Left lobe of liver (tissue), 2 donors: Measurements from ENCODE around the gene CCDC107. TPM values are rescaled to one million over a fixed set of nuclear protein-coding genes. Genes with fewer than 3 reads are reported as not detected.

Experiments
- ATAC-seq: fragments of 200-7000 bp; cut with Tn5 transposase; one replicate; pipeline ENCODE4 v1.9.1; 2020; ENCODE audit warnings: mild to moderate bottlenecking, moderate library complexity
- DNase-seq: peaks from one replicate; pipeline ENCODE4 v3.0.0-alpha.2; 2020; ENCODE audit warnings: low spot score
- total RNA-seq: library from RNA; stranded (reverse); gene quantifications from one replicate; pipeline ENCODE4 v1.2.1, GENCODE V29; 2021
- donor health status: DM: no; HTN: no; CAD: no; lungs with moderate emphysema.
- donor health status: DM: no; HTN: yes; CAD: no.

CCDC107 gene
- total RNA-seq, 1 donor from 2014 or later, result 12.6 TPM

- peak; percentile 9 for ATAC-seq
Measured at GRCh38 chr9:35658968-35659220, 802 bp downstream of the CCDC107 start.

DNA sequence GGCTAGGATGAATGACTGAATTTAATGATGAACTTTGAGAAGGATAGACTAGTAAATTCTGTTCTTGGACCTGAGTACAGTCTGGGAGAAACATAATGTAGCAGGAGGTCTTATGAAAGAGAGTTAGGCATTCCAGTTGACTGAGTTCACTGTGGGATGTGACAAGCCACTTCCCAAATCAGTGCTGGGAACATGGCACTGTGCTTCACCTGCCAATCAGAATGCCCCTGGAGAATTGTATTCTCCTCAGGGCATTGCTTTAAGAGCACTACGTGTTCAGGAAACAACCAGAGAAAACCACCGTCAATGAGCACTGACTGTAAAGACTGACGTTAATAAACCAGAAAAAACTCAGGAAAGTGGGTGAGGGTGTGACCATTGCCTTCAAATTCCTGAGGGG lies 1.2 kb downstream of the CCDC107 start:
- ATAC-seq (no peak), DNase-seq (no peak)

More at GRCh38 chr9:35658968-35659220, 802 bp downstream of the CCDC107 start:
- DNase-seq, result peak; percentile 53

GRCh38 chr9:35660966-35661415 lies 2.9 kb downstream of the CCDC107 start:
- ATAC-seq (no peak), DNase-seq (no peak)

DNA sequence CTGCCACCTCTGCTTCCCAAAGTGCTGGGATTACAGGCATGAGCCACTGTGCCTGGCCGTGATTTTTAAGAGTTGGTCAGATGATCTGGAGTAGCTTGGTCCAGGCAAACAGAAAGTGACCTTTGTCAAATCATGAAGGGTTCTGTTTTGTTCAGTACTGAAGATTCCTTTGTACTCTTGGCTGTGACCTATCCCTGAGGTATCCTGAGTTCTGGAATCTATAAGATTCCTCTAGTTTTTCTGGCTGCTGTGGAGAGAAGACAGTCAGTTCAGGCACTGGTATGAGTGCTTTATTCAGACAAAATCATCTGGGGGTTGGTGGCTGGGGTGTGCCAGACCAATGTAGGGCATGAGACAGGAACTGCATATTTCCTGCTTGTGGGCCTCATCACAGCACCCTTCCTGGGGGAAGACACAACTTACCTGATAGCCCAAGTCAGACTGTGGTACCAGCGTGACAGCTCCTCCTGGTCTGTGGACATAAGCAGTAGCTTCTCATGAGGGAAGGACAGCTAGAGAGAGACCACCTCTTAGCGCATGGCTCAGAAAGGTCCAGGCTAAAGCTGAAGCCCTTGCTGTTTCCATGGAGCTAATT lies 3.8 kb downstream of the CCDC107 start:
- DNase-seq, result no peak
- ATAC-seq, result no peak

GRCh38 chr9:35662437-35662836 lies 4.3 kb downstream of the CCDC107 start:
- DNase-seq (no peak), ATAC-seq (no peak)

- DNase-seq, result peak; percentile 87
- peak; percentile 88 for ATAC-seq
Measured at GRCh38 chr9:35664531-35665470, 6.7 kb downstream of the CCDC107 start, which contains the start of gene ARHGEF39. TSS of gene ARHGEF39 (minus strand) at chr9:35665195. CDS start at chr9:35665169, 26 bp downstream.

DNA sequence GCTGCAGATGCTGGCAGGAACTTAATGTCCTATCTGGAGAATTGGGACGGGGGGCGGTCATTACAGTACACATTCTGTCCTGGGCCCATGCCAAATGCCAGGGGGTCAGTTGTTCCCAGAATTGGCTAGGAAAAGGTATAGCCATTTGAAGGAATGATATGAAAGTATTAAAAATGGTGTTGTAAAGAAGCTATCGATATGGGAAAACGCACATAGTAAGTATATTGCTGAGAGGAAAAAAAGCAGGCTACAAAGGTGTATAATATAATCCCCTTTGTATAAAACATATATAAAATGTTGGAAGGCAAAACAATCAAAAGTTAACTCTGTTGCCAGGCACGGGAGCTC lies 7.4 kb downstream of the CCDC107 start:
- DNase-seq (no peak), ATAC-seq (no peak)

DNA sequence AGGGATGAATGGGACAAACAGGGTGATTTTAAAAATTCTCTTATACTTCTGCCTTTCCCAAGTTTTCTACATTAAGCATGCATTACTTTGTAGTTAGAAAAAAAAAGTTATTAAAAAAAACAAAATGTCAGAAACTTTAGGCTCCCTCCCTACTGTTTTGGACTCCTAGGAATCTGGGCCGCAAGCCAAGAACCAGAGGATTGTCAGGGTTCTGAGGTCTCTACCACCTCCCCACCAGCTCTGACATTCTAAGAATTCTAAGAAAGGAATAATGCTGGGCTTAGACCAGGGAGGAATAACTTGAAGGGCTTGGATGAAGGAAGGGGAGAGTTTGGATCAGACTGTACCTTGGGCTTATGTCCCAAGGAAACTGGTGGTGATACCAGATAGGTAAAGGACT lies 8.0 kb downstream of the CCDC107 start:
- no peak for DNase-seq
- no peak for ATAC-seq

DNA sequence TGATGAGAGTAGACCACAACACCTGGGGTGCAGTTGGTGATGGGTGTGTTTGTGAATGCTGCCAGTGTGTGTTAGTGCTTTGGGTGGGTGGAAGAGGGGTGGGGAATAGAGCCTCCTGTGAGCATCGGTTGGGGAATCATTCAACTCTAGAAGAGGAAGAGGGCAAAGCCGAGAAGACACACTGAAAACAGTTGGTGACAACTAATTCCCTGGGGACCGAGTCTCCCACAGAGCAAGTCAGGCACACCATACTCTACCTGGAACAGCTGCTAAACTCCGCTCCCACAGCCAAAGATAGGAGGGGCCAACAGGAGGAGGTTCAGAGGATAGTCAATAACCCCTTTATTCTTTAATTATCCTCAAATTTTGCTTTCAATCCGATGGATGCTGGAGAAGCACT lies 8.5 kb downstream of the CCDC107 start:
- DNase-seq (no peak), ATAC-seq (no peak)

DNA sequence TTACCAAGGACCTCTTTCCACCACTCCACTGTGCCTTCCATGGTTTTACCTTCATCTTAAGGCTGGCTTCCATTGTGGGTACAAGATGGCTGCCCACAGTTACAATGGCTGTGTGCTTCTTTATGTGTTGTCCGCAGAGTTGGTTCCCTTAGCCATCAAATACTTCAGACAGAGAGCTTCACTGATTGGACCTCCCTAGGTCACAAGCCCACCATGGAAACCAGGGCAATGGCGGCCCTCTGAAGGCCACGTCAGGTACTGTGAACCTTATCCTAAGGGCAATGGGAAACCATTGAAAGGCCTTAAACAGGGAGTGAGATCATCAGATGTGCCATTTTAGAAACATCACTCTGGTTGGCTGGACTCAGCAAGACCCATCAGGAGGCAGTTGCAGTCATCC lies 9.8 kb downstream of the CCDC107 start:
- DNase-seq (no peak), ATAC-seq (no peak)

- DNase-seq, result peak; percentile 80
- ATAC-seq, result peak; percentile 79
Measured at GRCh38 chr9:35669331-35670145, 11.4 kb downstream of the CCDC107 start.

GRCh38 chr9:35673132-35674024 lies 15.3 kb downstream of the CCDC107 start, which contains the start of gene CA9:
TSS of gene CA9 (plus strand) at chr9:35673928. CDS start at chr9:35673960, 32 bp downstream.
- DNase-seq, result no peak

GRCh38 chr9:35674025-35674361 lies 15.9 kb downstream of the CCDC107 start:
- ATAC-seq (no peak), DNase-seq (no peak)

More at GRCh38 chr9:35673132-35674024, 15.3 kb downstream of the CCDC107 start, which contains the start of gene CA9:
- peak; percentile 32 for ATAC-seq

GRCh38 chr9:35675204-35675603 lies 17.1 kb downstream of the CCDC107 start:
- no peak for ATAC-seq
- DNase-seq, result no peak

DNA sequence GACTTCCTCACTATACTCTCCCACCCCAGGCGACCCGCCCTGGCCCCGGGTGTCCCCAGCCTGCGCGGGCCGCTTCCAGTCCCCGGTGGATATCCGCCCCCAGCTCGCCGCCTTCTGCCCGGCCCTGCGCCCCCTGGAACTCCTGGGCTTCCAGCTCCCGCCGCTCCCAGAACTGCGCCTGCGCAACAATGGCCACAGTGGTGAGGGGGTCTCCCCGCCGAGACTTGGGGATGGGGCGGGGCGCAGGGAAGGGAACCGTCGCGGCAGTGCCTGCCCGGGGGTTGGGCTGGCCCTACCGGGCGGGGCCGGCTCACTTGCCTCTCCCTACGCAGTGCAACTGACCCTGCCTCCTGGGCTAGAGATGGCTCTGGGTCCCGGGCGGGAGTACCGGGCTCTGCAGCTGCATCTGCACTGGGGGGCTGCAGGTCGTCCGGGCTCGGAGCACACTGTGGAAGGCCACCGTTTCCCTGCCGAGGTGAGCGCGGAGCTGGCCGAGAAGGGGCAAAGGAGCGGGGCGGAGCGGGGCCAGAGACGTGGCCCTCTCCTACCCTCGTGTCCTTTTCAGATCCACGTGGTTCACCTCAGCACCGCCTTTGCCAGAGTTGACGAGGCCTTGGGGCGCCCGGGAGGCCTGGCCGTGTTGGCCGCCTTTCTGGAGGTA lies 17.8 kb downstream of the CCDC107 start:
- DNase-seq (no peak), ATAC-seq (peak; percentile 61)

DNA sequence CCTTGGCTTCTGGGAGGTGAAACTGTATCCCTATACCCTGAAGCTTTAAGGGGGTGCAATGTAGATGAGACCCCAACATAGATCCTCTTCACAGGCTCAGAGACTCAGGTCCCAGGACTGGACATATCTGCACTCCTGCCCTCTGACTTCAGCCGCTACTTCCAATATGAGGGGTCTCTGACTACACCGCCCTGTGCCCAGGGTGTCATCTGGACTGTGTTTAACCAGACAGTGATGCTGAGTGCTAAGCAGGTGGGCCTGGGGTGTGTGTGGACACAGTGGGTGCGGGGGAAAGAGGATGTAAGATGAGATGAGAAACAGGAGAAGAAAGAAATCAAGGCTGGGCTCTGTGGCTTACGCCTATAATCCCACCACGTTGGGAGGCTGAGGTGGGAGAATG lies 21.0 kb downstream of the CCDC107 start:
- no peak for DNase-seq
- no peak for ATAC-seq

GRCh38 chr9:35679766-35680330 lies 21.8 kb downstream of the CCDC107 start:
- no peak for ATAC-seq
- no peak for DNase-seq

GRCh38 chr9:35680331-35681105 lies 22.4 kb downstream of the CCDC107 start:
- no peak for ATAC-seq
- no peak for DNase-seq
